Activated T-cell treated with anti-CD3 and anti-CD28 coated beads, Interleukin-2, amount 50 U/mL, for 72 hours (primary cell): ENCODE data around the gene KNTC1. TPM values are rescaled to one million over a fixed set of nuclear protein-coding genes. Genes with fewer than 3 reads are reported as not detected.
"Not testable (repeated sequence)": the region's sequence is repeated elsewhere in the genome, so short reads cannot be mapped to it uniquely, and the experiment has no call there.

Experiments used
- ATAC-seq, 2 donors: fragments of 150-1000 bp; cut with Tn5 transposase; replicated peaks in 1 of 2; 2 replicates each; pipeline ENCODE4 v1.10.0; 2021; ENCODE audit warnings: moderate library complexity in 2 of 2, mild to moderate bottlenecking in 1 of 2
- DNase-seq, 2 donors: peaks; one replicate each; pipeline ENCODE4 v3.0.0; 2021 to 2022; ENCODE audit warnings: mixed read lengths in 1 of 2
- H3K27ac Mint-ChIP-seq: one replicate; pipeline ENCODE4 v1.8.0; 2022; ENCODE audit warnings: mild to moderate bottlenecking, moderate library complexity, mixed read lengths
- H3K27me3 Mint-ChIP-seq: one replicate; pipeline ENCODE4 v1.8.0; 2022; ENCODE audit warnings: low read depth, mixed read lengths
- H3K36me3 Mint-ChIP-seq, 2 donors: one replicate each; pipeline ENCODE4 v1.8.0; 2022; ENCODE audit warnings: mixed read lengths in 2 of 2, mild to moderate bottlenecking in 1 of 2; ENCODE audit not compliant: insufficient read depth in 2 of 2
- H3K4me1 Mint-ChIP-seq: one replicate; pipeline ENCODE4 v1.8.0; 2022; ENCODE audit warnings: low read depth, mixed read lengths
- H3K4me3 Mint-ChIP-seq, 2 donors: one replicate each; pipeline ENCODE4 v1.8.0; 2022; ENCODE audit warnings: mild to moderate bottlenecking in 2 of 2, mixed read lengths in 2 of 2, moderate library complexity in 2 of 2
- H3K9me3 Mint-ChIP-seq, 2 donors: one replicate each; pipeline ENCODE4 v1.8.0; 2022; ENCODE audit warnings: mixed read lengths in 2 of 2
- total RNA-seq, 2 donors: library from RNA; stranded (reverse); gene quantifications; one replicate each; pipeline ENCODE4 v1.2.3, GENCODE V29; 2022

Gene KNTC1
- total RNA-seq, result 100 to 1,000 TPM; 154 to 186 TPM

- Mint-ChIP-seq H3K27me3 (no peaks in the 10 kb centered on the region), H3K9me3 (no peaks in the 10 kb centered on the region), H3K4me3 (no peak within 1 kb of the TSS), H3K4me1 (peaks cover 24% of the 10 kb centered on the region), H3K36me3 (peaks cover 6 to 38% of the 10 kb centered on the region in 2 donors), H3K27ac (no peak within 1 kb of the TSS)
- DNase-seq (peak; percentile 97 to 99), ATAC-seq (peak; percentile 93 to 96)
Observed at GRCh38 chr12:122526683-122527477, at the start of gene KNTC1, which contains the start of gene RSRC2. KNTC1 (plus strand) TSS chr12:122527249; CDS start chr12:122530064, 2,815 bp downstream. RSRC2 (minus strand) TSS chr12:122526936; CDS start chr12:122526853, 83 bp downstream.

- ATAC-seq (no peak), DNase-seq (no peak)
- Mint-ChIP-seq H3K9me3 (no peaks in the 10 kb centered on the region), H3K27me3 (no peaks in the 10 kb centered on the region), H3K4me1 (peaks cover 9% of the 10 kb centered on the region), H3K36me3 (peaks cover 19 to 55% of the 10 kb centered on the region in 2 donors), H3K4me3 (no peak overlapping the region), H3K27ac (peak overlapping the region; percentile 31)
Observed at GRCh38 chr12:122480753-122481152, 46.3 kb upstream of the KNTC1 start.

GRCh38 chr12:122481861-122482260 lies 45.2 kb upstream of the KNTC1 start:
- no peak for ATAC-seq

GRCh38 chr12:122483969-122484368 lies 43.1 kb upstream of the KNTC1 start:
- H3K27me3 Mint-ChIP-seq, result no peaks in the 10 kb centered on the region
- peak overlapping the region; percentile 80 for H3K27ac Mint-ChIP-seq
- DNase-seq, result no peak
- H3K9me3 Mint-ChIP-seq, result no peaks in the 10 kb centered on the region
- H3K4me1 Mint-ChIP-seq, result peaks cover 12% of the 10 kb centered on the region
- no peak for ATAC-seq
- peaks cover 17 to 47% of the 10 kb centered on the region in 2 donors for H3K36me3 Mint-ChIP-seq
- H3K4me3 Mint-ChIP-seq, result no peak overlapping the region

More at GRCh38 chr12:122481861-122482260, 45.2 kb upstream of the KNTC1 start:
- Mint-ChIP-seq H3K27me3 (no peaks in the 10 kb centered on the region), H3K27ac (no peak overlapping the region), H3K9me3 (no peaks in the 10 kb centered on the region), H3K36me3 (peaks cover 18 to 51% of the 10 kb centered on the region in 2 donors), H3K4me1 (peaks cover 9% of the 10 kb centered on the region), H3K4me3 (no peak overlapping the region)
- no peak for DNase-seq

- H3K27me3 Mint-ChIP-seq, DNase-seq, H3K4me3 Mint-ChIP-seq, H3K27ac Mint-ChIP-seq, H3K9me3 Mint-ChIP-seq, ATAC-seq: not testable (repeated sequence)
- H3K36me3 Mint-ChIP-seq, result peaks cover 18 to 48% of the 10 kb centered on the region in 2 donors
- peaks cover 12% of the 10 kb centered on the region for H3K4me1 Mint-ChIP-seq
Observed at GRCh38 chr12:122484385-122484784, 42.7 kb upstream of the KNTC1 start.

GRCh38 chr12:122486360-122486759 lies 40.7 kb upstream of the KNTC1 start:
- H3K27ac Mint-ChIP-seq, result not testable (repeated sequence)

GRCh38 chr12:122486805-122487426 lies 40.1 kb upstream of the KNTC1 start:
- Mint-ChIP-seq H3K36me3 (peaks cover 24 to 44% of the 10 kb centered on the region in 2 donors), H3K4me1 (peaks cover 12% of the 10 kb centered on the region), H3K27me3 (no peaks in the 10 kb centered on the region), H3K4me3 (no peak overlapping the region), H3K9me3 (no peaks in the 10 kb centered on the region), H3K27ac (peak overlapping the region; percentile 45)
- DNase-seq (no peak), ATAC-seq (no peak)

More at GRCh38 chr12:122486360-122486759, 40.7 kb upstream of the KNTC1 start:
- not testable (repeated sequence) for H3K27me3 Mint-ChIP-seq, H3K4me3 Mint-ChIP-seq, DNase-seq, H3K9me3 Mint-ChIP-seq
- peaks cover 12% of the 10 kb centered on the region for H3K4me1 Mint-ChIP-seq
- peak in 1 of 2 donors; percentile 9 for ATAC-seq
- H3K36me3 Mint-ChIP-seq, result peaks cover 22 to 43% of the 10 kb centered on the region in 2 donors

- not testable (repeated sequence) for H3K27me3 Mint-ChIP-seq, DNase-seq, H3K9me3 Mint-ChIP-seq, H3K4me3 Mint-ChIP-seq, H3K27ac Mint-ChIP-seq, ATAC-seq
- Mint-ChIP-seq H3K4me1 (peaks cover 12% of the 10 kb centered on the region), H3K36me3 (peaks cover 25 to 47% of the 10 kb centered on the region in 2 donors)
Observed at GRCh38 chr12:122487807-122488206, 39.2 kb upstream of the KNTC1 start.

- Mint-ChIP-seq H3K9me3 (no peaks in the 10 kb centered on the region), H3K27ac (peak overlapping the region; percentile 3), H3K27me3 (no peaks in the 10 kb centered on the region), H3K4me3 (no peak overlapping the region), H3K4me1 (peaks cover 12% of the 10 kb centered on the region), H3K36me3 (peaks cover 20 to 42% of the 10 kb centered on the region in 2 donors)
- ATAC-seq, result no peak
- no peak for DNase-seq
Observed at GRCh38 chr12:122489038-122489437, 38.0 kb upstream of the KNTC1 start.

- DNase-seq (no peak), ATAC-seq (no peak)
- H3K27ac Mint-ChIP-seq, result peak overlapping the region; percentile 48
- H3K4me3 Mint-ChIP-seq, result no peak overlapping the region
- H3K27me3 Mint-ChIP-seq, result no peaks in the 10 kb centered on the region
- H3K4me1 Mint-ChIP-seq, result peaks cover 12% of the 10 kb centered on the region
- H3K9me3 Mint-ChIP-seq, result no peaks in the 10 kb centered on the region
- peaks cover 11 to 35% of the 10 kb centered on the region in 2 donors for H3K36me3 Mint-ChIP-seq
Observed at GRCh38 chr12:122491991-122492390, 35.1 kb upstream of the KNTC1 start.

- not testable (repeated sequence) for H3K9me3 Mint-ChIP-seq, DNase-seq, H3K27me3 Mint-ChIP-seq, H3K27ac Mint-ChIP-seq, ATAC-seq, H3K4me3 Mint-ChIP-seq
- Mint-ChIP-seq H3K4me1 (peaks cover 18% of the 10 kb centered on the region), H3K36me3 (peaks cover 10 to 30% of the 10 kb centered on the region in 2 donors)
Observed at GRCh38 chr12:122493222-122493621, 33.8 kb upstream of the KNTC1 start.

GRCh38 chr12:122495258-122495657 lies 31.8 kb upstream of the KNTC1 start:
- Mint-ChIP-seq H3K27me3 (no peaks in the 10 kb centered on the region), H3K4me1 (peaks cover 36% of the 10 kb centered on the region), H3K36me3 (peaks cover 10 to 28% of the 10 kb centered on the region in 2 donors), H3K9me3 (no peaks in the 10 kb centered on the region), H3K4me3 (peak overlapping the region in 1 of 2 donors; percentile 9), H3K27ac (peak overlapping the region; percentile 73)
- ATAC-seq, result no peak
- no peak for DNase-seq
